HCT116 (cell line): ENCODE measurements around the gene NUTM2D.
"Not testable (repeated sequence)": the region's sequence is repeated elsewhere in the genome, so short reads cannot be mapped to it uniquely, and the experiment has no call there.

ENCODE experiments used
- CEBPB ChIP-seq: IDR thresholded peaks from 2 replicates; pipeline ENCODE4 v1.6.1; 2012; ENCODE audit warnings: low read depth
- EZH2 ChIP-seq: fragments of 200-600 bp; sonication (generic); IDR thresholded peaks from 2 replicates; pipeline ENCODE4 v1.6.1; 2017; ENCODE audit warnings: antibody characterized with exemption, mixed run types
- JUND ChIP-seq: IDR thresholded peaks from 2 replicates; pipeline ENCODE4 v1.6.1; 2012
- POLR2A ChIP-seq: IDR thresholded peaks from 2 replicates; pipeline ENCODE4 v1.7.0; 2011; ENCODE audit warnings: borderline replicate concordance; ENCODE audit not compliant: insufficient read depth, insufficient read length; ENCODE audit errors: extremely low read depth
- POLR2AphosphoS5 ChIP-seq: IDR thresholded peaks from 2 replicates; pipeline ENCODE4 v1.6.1; 2011; ENCODE audit warnings: mild to moderate bottlenecking, low read depth, low read length, moderate library complexity
- RAD21 ChIP-seq: IDR thresholded peaks from 2 replicates; pipeline ENCODE4 v1.6.1; 2012; ENCODE audit warnings: low read depth, mild to moderate bottlenecking
- SIN3A ChIP-seq: IDR thresholded peaks from 2 replicates; pipeline ENCODE4 v1.6.1; 2012; ENCODE audit warnings: low read depth
- YY1 ChIP-seq: IDR thresholded peaks from 2 replicates; pipeline ENCODE4 v1.6.1; 2011; ENCODE audit warnings: low read length, low read depth, moderate library complexity, mild to moderate bottlenecking; ENCODE audit not compliant: insufficient replicate concordance; ENCODE audit errors: extremely low read depth
- ZFX ChIP-seq: fragments of 450-650 bp; IDR thresholded peaks from 2 replicates; pipeline ENCODE4 v1.6.1; 2017
- TF ChIP-seq, protein P1 (sequence below), 3 experiments: fragments of 200-600 bp in 1 of 3; sonication (generic) in 1 of 3; IDR thresholded peaks in 2 of 3; conservative IDR thresholded peaks in 1 of 3; 2 replicates each; pipeline ENCODE4 v1.5.1; 2012 to 2017; ENCODE audit warnings: low read depth in 2 of 3, low read length in 2 of 3, antibody characterized with exemption in 1 of 3, borderline replicate concordance in 1 of 3, control low read depth in 1 of 3, mild to moderate bottlenecking in 1 of 3, mixed read lengths in 1 of 3, mixed run types in 1 of 3, moderate library complexity in 1 of 3; ENCODE audit not compliant: insufficient read depth in 1 of 3
- TF ChIP-seq, protein P2 (sequence below): IDR thresholded peaks from 2 replicates; pipeline ENCODE4 v1.6.1; 2012
- TF ChIP-seq, protein P3 (sequence below): IDR thresholded peaks from 2 replicates; pipeline ENCODE4 v1.6.1; 2012; ENCODE audit warnings: low read depth
- TF ChIP-seq, protein P4 (sequence below): IDR thresholded peaks from 2 replicates; pipeline ENCODE4 v1.6.1; 2011; ENCODE audit warnings: mild to moderate bottlenecking, low read length, moderate library complexity; ENCODE audit not compliant: insufficient replicate concordance; ENCODE audit errors: extremely low read depth

DNA sequence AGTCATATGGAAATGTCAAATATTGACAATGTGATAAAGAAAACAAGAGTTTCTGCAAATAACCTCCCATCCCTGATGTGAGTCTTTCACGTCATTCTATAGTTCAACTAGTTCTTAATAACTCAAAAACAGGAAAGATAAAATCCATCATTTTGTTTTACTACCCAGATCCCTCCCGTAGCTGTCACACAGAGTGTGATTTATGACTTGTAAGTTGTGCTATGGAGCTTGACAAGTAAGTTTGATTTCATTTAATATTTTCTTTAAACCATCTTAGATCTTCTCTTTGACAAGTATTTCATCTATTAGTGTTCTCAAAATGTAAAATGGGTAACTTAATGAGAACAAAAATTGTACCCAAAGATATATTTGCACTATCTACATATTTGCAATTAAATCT is 28.4 kb upstream of the NUTM2D start:
- not testable (repeated sequence) for TF ChIP-seq EZH2, POLR2A, ZFX, RAD21, JUND, YY1, CEBPB, POLR2AphosphoS5, SIN3A
- TF ChIP-seq, protein P1, sequence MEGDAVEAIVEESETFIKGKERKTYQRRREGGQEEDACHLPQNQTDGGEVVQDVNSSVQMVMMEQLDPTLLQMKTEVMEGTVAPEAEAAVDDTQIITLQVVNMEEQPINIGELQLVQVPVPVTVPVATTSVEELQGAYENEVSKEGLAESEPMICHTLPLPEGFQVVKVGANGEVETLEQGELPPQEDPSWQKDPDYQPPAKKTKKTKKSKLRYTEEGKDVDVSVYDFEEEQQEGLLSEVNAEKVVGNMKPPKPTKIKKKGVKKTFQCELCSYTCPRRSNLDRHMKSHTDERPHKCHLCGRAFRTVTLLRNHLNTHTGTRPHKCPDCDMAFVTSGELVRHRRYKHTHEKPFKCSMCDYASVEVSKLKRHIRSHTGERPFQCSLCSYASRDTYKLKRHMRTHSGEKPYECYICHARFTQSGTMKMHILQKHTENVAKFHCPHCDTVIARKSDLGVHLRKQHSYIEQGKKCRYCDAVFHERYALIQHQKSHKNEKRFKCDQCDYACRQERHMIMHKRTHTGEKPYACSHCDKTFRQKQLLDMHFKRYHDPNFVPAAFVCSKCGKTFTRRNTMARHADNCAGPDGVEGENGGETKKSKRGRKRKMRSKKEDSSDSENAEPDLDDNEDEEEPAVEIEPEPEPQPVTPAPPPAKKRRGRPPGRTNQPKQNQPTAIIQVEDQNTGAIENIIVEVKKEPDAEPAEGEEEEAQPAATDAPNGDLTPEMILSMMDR (IDR thresholded peaks at IDR 0.05 in 2 of 3, conservative IDR thresholded peaks at IDR 0.05 in 1 of 3; ENCODE audit: borderline replicate concordance in 1 of 3, insufficient read depth in 1 of 3, low read depth in 2 of 3, low read length in 2 of 3): not testable (repeated sequence)
- TF ChIP-seq, protein P2, sequence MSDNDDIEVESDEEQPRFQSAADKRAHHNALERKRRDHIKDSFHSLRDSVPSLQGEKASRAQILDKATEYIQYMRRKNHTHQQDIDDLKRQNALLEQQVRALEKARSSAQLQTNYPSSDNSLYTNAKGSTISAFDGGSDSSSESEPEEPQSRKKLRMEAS: not testable (repeated sequence)
- TF ChIP-seq, protein P3, sequence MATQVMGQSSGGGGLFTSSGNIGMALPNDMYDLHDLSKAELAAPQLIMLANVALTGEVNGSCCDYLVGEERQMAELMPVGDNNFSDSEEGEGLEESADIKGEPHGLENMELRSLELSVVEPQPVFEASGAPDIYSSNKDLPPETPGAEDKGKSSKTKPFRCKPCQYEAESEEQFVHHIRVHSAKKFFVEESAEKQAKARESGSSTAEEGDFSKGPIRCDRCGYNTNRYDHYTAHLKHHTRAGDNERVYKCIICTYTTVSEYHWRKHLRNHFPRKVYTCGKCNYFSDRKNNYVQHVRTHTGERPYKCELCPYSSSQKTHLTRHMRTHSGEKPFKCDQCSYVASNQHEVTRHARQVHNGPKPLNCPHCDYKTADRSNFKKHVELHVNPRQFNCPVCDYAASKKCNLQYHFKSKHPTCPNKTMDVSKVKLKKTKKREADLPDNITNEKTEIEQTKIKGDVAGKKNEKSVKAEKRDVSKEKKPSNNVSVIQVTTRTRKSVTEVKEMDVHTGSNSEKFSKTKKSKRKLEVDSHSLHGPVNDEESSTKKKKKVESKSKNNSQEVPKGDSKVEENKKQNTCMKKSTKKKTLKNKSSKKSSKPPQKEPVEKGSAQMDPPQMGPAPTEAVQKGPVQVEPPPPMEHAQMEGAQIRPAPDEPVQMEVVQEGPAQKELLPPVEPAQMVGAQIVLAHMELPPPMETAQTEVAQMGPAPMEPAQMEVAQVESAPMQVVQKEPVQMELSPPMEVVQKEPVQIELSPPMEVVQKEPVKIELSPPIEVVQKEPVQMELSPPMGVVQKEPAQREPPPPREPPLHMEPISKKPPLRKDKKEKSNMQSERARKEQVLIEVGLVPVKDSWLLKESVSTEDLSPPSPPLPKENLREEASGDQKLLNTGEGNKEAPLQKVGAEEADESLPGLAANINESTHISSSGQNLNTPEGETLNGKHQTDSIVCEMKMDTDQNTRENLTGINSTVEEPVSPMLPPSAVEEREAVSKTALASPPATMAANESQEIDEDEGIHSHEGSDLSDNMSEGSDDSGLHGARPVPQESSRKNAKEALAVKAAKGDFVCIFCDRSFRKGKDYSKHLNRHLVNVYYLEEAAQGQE: not testable (repeated sequence)
- TF ChIP-seq, protein P4, sequence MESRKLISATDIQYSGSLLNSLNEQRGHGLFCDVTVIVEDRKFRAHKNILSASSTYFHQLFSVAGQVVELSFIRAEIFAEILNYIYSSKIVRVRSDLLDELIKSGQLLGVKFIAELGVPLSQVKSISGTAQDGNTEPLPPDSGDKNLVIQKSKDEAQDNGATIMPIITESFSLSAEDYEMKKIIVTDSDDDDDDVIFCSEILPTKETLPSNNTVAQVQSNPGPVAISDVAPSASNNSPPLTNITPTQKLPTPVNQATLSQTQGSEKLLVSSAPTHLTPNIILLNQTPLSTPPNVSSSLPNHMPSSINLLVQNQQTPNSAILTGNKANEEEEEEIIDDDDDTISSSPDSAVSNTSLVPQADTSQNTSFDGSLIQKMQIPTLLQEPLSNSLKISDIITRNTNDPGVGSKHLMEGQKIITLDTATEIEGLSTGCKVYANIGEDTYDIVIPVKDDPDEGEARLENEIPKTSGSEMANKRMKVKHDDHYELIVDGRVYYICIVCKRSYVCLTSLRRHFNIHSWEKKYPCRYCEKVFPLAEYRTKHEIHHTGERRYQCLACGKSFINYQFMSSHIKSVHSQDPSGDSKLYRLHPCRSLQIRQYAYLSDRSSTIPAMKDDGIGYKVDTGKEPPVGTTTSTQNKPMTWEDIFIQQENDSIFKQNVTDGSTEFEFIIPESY: not testable (repeated sequence)
